ENCODE results near the gene C11orf86.
A peak's percentile ranks its signal among the peaks of the same experiment; 100 is the strongest.

C11orf86 gene

GRCh38 chr11:66970807-66971442 is 4.2 kb upstream of the C11orf86 start:
- H2BK12ac ChIP-seq (ENCODE audit: low read length in 2 of 2), result peak overlapping the region; percentile 85 to 96
- H3K23ac ChIP-seq (ENCODE audit: low read length in 2 of 2), result no peak overlapping the region
- peak overlapping the region; percentile 55 to 81 for H3K18ac ChIP-seq (ENCODE audit: low read depth in 1 of 2, low read length in 2 of 2)
- 0% methylated on average over 5 of the region's 5 CpGs for WGBS
- no peak overlapping the region for H2BK120ac ChIP-seq (ENCODE audit: low read depth, low read length)
- peak overlapping the region; percentile 83 for H3K9ac ChIP-seq (ENCODE audit: low read length)
- H2BK5ac ChIP-seq (ENCODE audit: low read depth, low read length, poor library complexity, severe bottlenecking), result peak overlapping the region; percentile 33
- H3K27ac ChIP-seq (ENCODE audit: low read length, poor library complexity, severe bottlenecking), result peak overlapping the region; percentile 79
- no peak overlapping the region for H3K14ac ChIP-seq (ENCODE audit: low read length in 2 of 2)
- H2BK15ac ChIP-seq (ENCODE audit: low read depth, poor library complexity, severe bottlenecking), result no peak overlapping the region
- no peaks in the 10 kb centered on the region for H3K27me3 ChIP-seq (ENCODE audit: control insufficient read depth in 1 of 2, insufficient read depth in 1 of 2, low read length in 2 of 2)
- H3K9me3 ChIP-seq (ENCODE audit: control insufficient read depth, low read length), result no peaks in the 10 kb centered on the region
- H3K4me3 ChIP-seq (ENCODE audit: insufficient read depth in 1 of 2, low read depth in 1 of 2, low read length in 2 of 2), result peak overlapping the region in 1 of 2 experiments; percentile 49
- peak overlapping the region in 1 of 2 experiments; percentile 55 for H3K4ac ChIP-seq (ENCODE audit: low read depth in 1 of 2, low read length in 2 of 2)
- no peaks in the 10 kb centered on the region for H3K36me3 ChIP-seq (ENCODE audit: control insufficient read depth in 1 of 2, insufficient read depth in 2 of 2, low read depth in 1 of 2, low read length in 2 of 2)
- DNase-seq, result peak; percentile 99
- no peak overlapping the region for H2AFZ ChIP-seq (ENCODE audit: low read depth, low read length)
- no peak overlapping the region for H2AK5ac ChIP-seq (ENCODE audit: low read length, severe bottlenecking)
- no peak overlapping the region for H3K4me2 ChIP-seq (ENCODE audit: low read length, poor library complexity, severe bottlenecking)
- H3K79me1 ChIP-seq (replicated peaks; ENCODE audit: low read length, poor library complexity, severe bottlenecking), result no peaks in the 10 kb centered on the region
- peak overlapping the region; percentile 60 for H4K91ac ChIP-seq (ENCODE audit: low read length)
- H3K4me1 ChIP-seq (ENCODE audit: control insufficient read depth, insufficient read depth, low read depth, low read length), result peaks cover 8% of the 10 kb centered on the region
- H4K8ac ChIP-seq (ENCODE audit: low read length), result no peak overlapping the region

- no peaks in the 10 kb centered on the region for H3K27me3 ChIP-seq (ENCODE audit: control insufficient read depth in 1 of 2, insufficient read depth in 1 of 2, low read length in 2 of 2)
- peak overlapping the region; percentile 83 for H3K9ac ChIP-seq (ENCODE audit: low read length)
- H3K9me3 ChIP-seq (ENCODE audit: control insufficient read depth, low read length), result no peaks in the 10 kb centered on the region
- peak overlapping the region; percentile 55 to 81 for H3K18ac ChIP-seq (ENCODE audit: low read depth in 1 of 2, low read length in 2 of 2)
- no peak overlapping the region for H2BK120ac ChIP-seq (ENCODE audit: low read depth, low read length)
- no peaks in the 10 kb centered on the region for H3K79me1 ChIP-seq (replicated peaks; ENCODE audit: low read length, poor library complexity, severe bottlenecking)
- H2BK5ac ChIP-seq (ENCODE audit: low read depth, low read length, poor library complexity, severe bottlenecking), result peak overlapping the region; percentile 33
- peak overlapping the region in 1 of 2 experiments; percentile 55 for H3K4ac ChIP-seq (ENCODE audit: low read depth in 1 of 2, low read length in 2 of 2)
- peak overlapping the region in 1 of 2 experiments; percentile 5 for H3K4me3 ChIP-seq (ENCODE audit: insufficient read depth in 1 of 2, low read depth in 1 of 2, low read length in 2 of 2)
- no peaks in the 10 kb centered on the region for H3K36me3 ChIP-seq (ENCODE audit: control insufficient read depth in 1 of 2, insufficient read depth in 2 of 2, low read depth in 1 of 2, low read length in 2 of 2)
- DNase-seq, result peak; percentile 45
- H2BK12ac ChIP-seq (ENCODE audit: low read length in 2 of 2), result peak overlapping the region; percentile 85 to 96
- H2BK15ac ChIP-seq (ENCODE audit: low read depth, poor library complexity, severe bottlenecking), result no peak overlapping the region
- peak overlapping the region; percentile 60 for H4K91ac ChIP-seq (ENCODE audit: low read length)
- peaks cover 9% of the 10 kb centered on the region for H3K4me1 ChIP-seq (ENCODE audit: control insufficient read depth, insufficient read depth, low read depth, low read length)
- peak overlapping the region; percentile 79 for H3K27ac ChIP-seq (ENCODE audit: low read length, poor library complexity, severe bottlenecking)
- H3K4me2 ChIP-seq (ENCODE audit: low read length, poor library complexity, severe bottlenecking), result no peak overlapping the region
- 100% methylated on average over 1 of the region's 2 CpGs for WGBS
- no peak overlapping the region for H3K14ac ChIP-seq (ENCODE audit: low read length in 2 of 2)
- no peak overlapping the region for H4K8ac ChIP-seq (ENCODE audit: low read length)
- no peak overlapping the region for H3K23ac ChIP-seq (ENCODE audit: low read length in 2 of 2)
- no peak overlapping the region for H2AK5ac ChIP-seq (ENCODE audit: low read length, severe bottlenecking)
- no peak overlapping the region for H2AFZ ChIP-seq (ENCODE audit: low read depth, low read length)
These were observed 3.6 kb upstream of the C11orf86 start for GRCh38 chr11:66971488-66971887.

- Histone ChIP-seq H3K27me3 (ENCODE audit: control insufficient read depth in 1 of 2, insufficient read depth in 1 of 2, low read length in 2 of 2) (no peaks in the 10 kb centered on the region), H2BK5ac (ENCODE audit: low read depth, low read length, poor library complexity, severe bottlenecking) (no peak overlapping the region), H4K91ac (ENCODE audit: low read length) (no peak overlapping the region), H3K4me1 (ENCODE audit: control insufficient read depth, insufficient read depth, low read depth, low read length) (peaks cover 10% of the 10 kb centered on the region), H4K8ac (ENCODE audit: low read length) (no peak overlapping the region), H2AK5ac (ENCODE audit: low read length, severe bottlenecking) (no peak overlapping the region), H2AFZ (ENCODE audit: low read depth, low read length) (no peak overlapping the region), H3K4me2 (ENCODE audit: low read length, poor library complexity, severe bottlenecking) (no peak overlapping the region), H3K9ac (ENCODE audit: low read length) (no peak overlapping the region), H3K18ac (ENCODE audit: low read depth in 1 of 2, low read length in 2 of 2) (no peak overlapping the region), H3K4ac (ENCODE audit: low read depth in 1 of 2, low read length in 2 of 2) (no peak overlapping the region), H3K79me1 (replicated peaks; ENCODE audit: low read length, poor library complexity, severe bottlenecking) (no peaks in the 10 kb centered on the region), H3K23ac (ENCODE audit: low read length in 2 of 2) (no peak overlapping the region), H3K9me3 (ENCODE audit: control insufficient read depth, low read length) (no peaks in the 10 kb centered on the region), H2BK12ac (ENCODE audit: low read length in 2 of 2) (no peak overlapping the region), H3K27ac (ENCODE audit: low read length, poor library complexity, severe bottlenecking) (no peak overlapping the region), H3K14ac (ENCODE audit: low read length in 2 of 2) (no peak overlapping the region), H3K4me3 (ENCODE audit: insufficient read depth in 1 of 2, low read depth in 1 of 2, low read length in 2 of 2) (no peak overlapping the region), H3K36me3 (ENCODE audit: control insufficient read depth in 1 of 2, insufficient read depth in 2 of 2, low read depth in 1 of 2, low read length in 2 of 2) (no peaks in the 10 kb centered on the region), H2BK120ac (ENCODE audit: low read depth, low read length) (no peak overlapping the region), H2BK15ac (ENCODE audit: low read depth, poor library complexity, severe bottlenecking) (no peak overlapping the region)
- 92% methylated on average over 8 of the region's 8 CpGs for WGBS
- peak; percentile 43 for DNase-seq
These were observed 1.0 kb upstream of the C11orf86 start for GRCh38 chr11:66973956-66974580.

GRCh38 chr11:66975405-66976027 is 412 bp downstream of the C11orf86 start:
- Histone ChIP-seq H3K18ac (ENCODE audit: low read depth in 1 of 2, low read length in 2 of 2) (peak overlapping the region in 1 of 2 experiments; percentile 63), H2BK5ac (ENCODE audit: low read depth, low read length, poor library complexity, severe bottlenecking) (no peak overlapping the region), H2AK5ac (ENCODE audit: low read length, severe bottlenecking) (peak overlapping the region; percentile 68), H3K79me1 (replicated peaks; ENCODE audit: low read length, poor library complexity, severe bottlenecking) (no peaks in the 10 kb centered on the region), H3K14ac (ENCODE audit: low read length in 2 of 2) (no peak overlapping the region), H2BK15ac (ENCODE audit: low read depth, poor library complexity, severe bottlenecking) (peak overlapping the region; percentile 86), H4K8ac (ENCODE audit: low read length) (no peak overlapping the region), H4K91ac (ENCODE audit: low read length) (peak overlapping the region; percentile 94), H2BK120ac (ENCODE audit: low read depth, low read length) (no peak overlapping the region), H3K4me1 (ENCODE audit: control insufficient read depth, insufficient read depth, low read depth, low read length) (peaks cover 7% of the 10 kb centered on the region), H3K4ac (ENCODE audit: low read depth in 1 of 2, low read length in 2 of 2) (no peak overlapping the region), H3K27ac (ENCODE audit: low read length, poor library complexity, severe bottlenecking) (no peak overlapping the region), H3K27me3 (ENCODE audit: control insufficient read depth in 1 of 2, insufficient read depth in 1 of 2, low read length in 2 of 2) (no peaks in the 10 kb centered on the region), H3K4me3 (ENCODE audit: insufficient read depth in 1 of 2, low read depth in 1 of 2, low read length in 2 of 2) (no peak overlapping the region), H3K9ac (ENCODE audit: low read length) (no peak overlapping the region), H3K36me3 (ENCODE audit: control insufficient read depth in 1 of 2, insufficient read depth in 2 of 2, low read depth in 1 of 2, low read length in 2 of 2) (no peaks in the 10 kb centered on the region), H3K9me3 (ENCODE audit: control insufficient read depth, low read length) (peaks cover 6% of the 10 kb centered on the region), H3K23ac (ENCODE audit: low read length in 2 of 2) (no peak overlapping the region), H3K4me2 (ENCODE audit: low read length, poor library complexity, severe bottlenecking) (no peak overlapping the region), H2BK12ac (ENCODE audit: low read length in 2 of 2) (peak overlapping the region; percentile 38 to 84), H2AFZ (ENCODE audit: low read depth, low read length) (no peak overlapping the region)
- 81% methylated on average over 11 of the region's 11 CpGs for WGBS
- DNase-seq, result no peak

All from mesenchymal stem cell (in vitro differentiated cells and primary cell).